ENCODE data around the gene HMGCL. TPM values are rescaled to one million over a fixed set of nuclear protein-coding genes. Genes with fewer than 3 reads are reported as not detected.

HMGCL gene
- total RNA-seq, 1 experiment from 2014 or later: 19.4 TPM

GRCh38 chr1:23825762-23826522 lies 713 bp upstream of the HMGCL start:
- Histone ChIP-seq H3K4me1 (no peaks in the 10 kb centered on the region), H3K4me3 (ENCODE audit: low read depth, low read length) (peak overlapping the region; percentile 76), H3K9me3 (no peaks in the 10 kb centered on the region), H3K36me3 (ENCODE audit: control insufficient read depth, insufficient read depth, low read length) (no peaks in the 10 kb centered on the region), H3K27me3 (replicated peaks; ENCODE audit: control insufficient read depth, insufficient read depth, low read length) (no peaks in the 10 kb centered on the region)
- TF ChIP-seq CTCF (IDR thresholded peaks at IDR 0.05; ENCODE audit: insufficient read depth in 1 of 2, low read depth in 1 of 2, low read length in 1 of 2, severe bottlenecking in 1 of 2, unreplicated experiment in 1 of 2): no peak
- DNase-seq: no peak
- H3K4me1 Mint-ChIP-seq (ENCODE audit: low read depth, unreplicated experiment): no peaks in the 10 kb centered on the region
- peak overlapping the region; percentile 85 for H3K4me3 Mint-ChIP-seq (ENCODE audit: unreplicated experiment)
- no peaks in the 10 kb centered on the region for H3K9me3 Mint-ChIP-seq (ENCODE audit: unreplicated experiment)
- BruUV-seq (replicated peaks): no TSS peak
- H3K27me3 Mint-ChIP-seq (ENCODE audit: insufficient read depth, unreplicated experiment): no peaks in the 10 kb centered on the region
- H3K36me3 Mint-ChIP-seq (ENCODE audit: insufficient read depth, unreplicated experiment): peaks cover 6% of the 10 kb centered on the region
- H3K27ac Mint-ChIP-seq (ENCODE audit: unreplicated experiment): peak overlapping the region; percentile 88
- intact Hi-C loops (cut with micrococcal nuclease; ENCODE audit: unreplicated experiment): loop anchor here (1.0 kb wide), 1 partner anchor 17 kb away; no protein-coding TSS in a partner anchor
- CTCF ChIA-PET: interaction anchor here (0.6 to 0.7 kb wide), 4 partner anchors 12 to 324 kb away, joined by 3 read pairs; no protein-coding TSS in a partner anchor
- POLR2A ChIA-PET: interaction anchor here (0.6 to 1.3 kb wide), 9 partner anchors 12 to 818 kb away, joined by 3 to 11 read pairs (median 5); partner anchors contain the start of genes GALE and PNRC2

- intact Hi-C loops (cut with micrococcal nuclease; ENCODE audit: unreplicated experiment): loop anchor here (1.0 kb wide), 1 partner anchor 15 kb away; no protein-coding TSS in a partner anchor
- Histone ChIP-seq H3K9me3 (no peaks in the 10 kb centered on the region), H3K36me3 (ENCODE audit: control insufficient read depth, insufficient read depth, low read length) (no peaks in the 10 kb centered on the region), H3K4me3 (ENCODE audit: low read depth, low read length) (peak overlapping the region; percentile 76), H3K27me3 (replicated peaks; ENCODE audit: control insufficient read depth, insufficient read depth, low read length) (no peaks in the 10 kb centered on the region), H3K4me1 (no peaks in the 10 kb centered on the region)
- peak overlapping the region; percentile 88 for H3K27ac Mint-ChIP-seq (ENCODE audit: unreplicated experiment)
- TF ChIP-seq CTCF (IDR thresholded peaks at IDR 0.05; ENCODE audit: insufficient read depth in 1 of 2, low read depth in 1 of 2, low read length in 1 of 2, severe bottlenecking in 1 of 2, unreplicated experiment in 1 of 2): no peak
- CTCF ChIA-PET: interaction anchor here (0.5 to 0.6 kb wide), 3 partner anchors 24 to 321 kb away, joined by 3 to 4 read pairs (median 3); partner anchors contain the start of gene GALE
- H3K9me3 Mint-ChIP-seq (ENCODE audit: unreplicated experiment): no peaks in the 10 kb centered on the region
- no peaks in the 10 kb centered on the region for H3K4me1 Mint-ChIP-seq (ENCODE audit: low read depth, unreplicated experiment)
- no peaks in the 10 kb centered on the region for H3K27me3 Mint-ChIP-seq (ENCODE audit: insufficient read depth, unreplicated experiment)
- H3K36me3 Mint-ChIP-seq (ENCODE audit: insufficient read depth, unreplicated experiment): peaks cover 6% of the 10 kb centered on the region
- peak overlapping the region; percentile 85 for H3K4me3 Mint-ChIP-seq (ENCODE audit: unreplicated experiment)
- BruUV-seq (replicated peaks): TSS peak; percentile 82
- POLR2A ChIA-PET: interaction anchor here (0.5 to 1.3 kb wide), 3 partner anchors 25 to 102 kb away, joined by 3 to 5 read pairs (median 5); partner anchors contain the start of genes GALE and PITHD1
- DNase-seq: no peak
Observed at GRCh38 chr1:23824711-23825075, 536 bp downstream of the HMGCL start.

- Mint-ChIP-seq H3K9me3 (ENCODE audit: unreplicated experiment) (no peaks in the 10 kb centered on the region), H3K4me1 (ENCODE audit: low read depth, unreplicated experiment) (no peaks in the 10 kb centered on the region), H3K27ac (ENCODE audit: unreplicated experiment) (no peak overlapping the region), H3K36me3 (ENCODE audit: insufficient read depth, unreplicated experiment) (peaks cover 6% of the 10 kb centered on the region), H3K4me3 (ENCODE audit: unreplicated experiment) (peak overlapping the region; percentile 85), H3K27me3 (ENCODE audit: insufficient read depth, unreplicated experiment) (no peaks in the 10 kb centered on the region)
- no peak overlapping the region for H3K4me3 ChIP-seq (ENCODE audit: low read depth, low read length)
- ChIA-PET CTCF (no interaction called here), POLR2A (no interaction called here)
- H3K36me3 ChIP-seq (ENCODE audit: control insufficient read depth, insufficient read depth, low read length): no peaks in the 10 kb centered on the region
- no TSS peak for BruUV-seq (replicated peaks)
- H3K4me1 ChIP-seq: no peaks in the 10 kb centered on the region
- no peaks in the 10 kb centered on the region for H3K9me3 ChIP-seq
- H3K27me3 ChIP-seq (replicated peaks; ENCODE audit: control insufficient read depth, insufficient read depth, low read length): no peaks in the 10 kb centered on the region
- no peak for TF ChIP-seq CTCF (IDR thresholded peaks at IDR 0.05; ENCODE audit: insufficient read depth in 1 of 2, low read depth in 1 of 2, low read length in 1 of 2, severe bottlenecking in 1 of 2, unreplicated experiment in 1 of 2)
- DNase-seq: no peak
- intact Hi-C loops (cut with micrococcal nuclease; ENCODE audit: unreplicated experiment): no loop called here
Observed at GRCh38 chr1:23823767-23824166, 1.5 kb downstream of the HMGCL start.
